Suppressor macrophage (primary cell): ENCODE measurements around the gene PRKCA.
A peak's percentile ranks its signal among the peaks of the same experiment; 100 is the strongest.
"Not testable (repeated sequence)": the region's sequence is repeated elsewhere in the genome, so short reads cannot be mapped to it uniquely, and the experiment has no call there.

Source experiments
- DNase-seq, 4 experiments: peaks; one replicate each; pipeline ENCODE4 v3.0.0-alpha.2; 2020 to 2022

Gene PRKCA

DNA sequence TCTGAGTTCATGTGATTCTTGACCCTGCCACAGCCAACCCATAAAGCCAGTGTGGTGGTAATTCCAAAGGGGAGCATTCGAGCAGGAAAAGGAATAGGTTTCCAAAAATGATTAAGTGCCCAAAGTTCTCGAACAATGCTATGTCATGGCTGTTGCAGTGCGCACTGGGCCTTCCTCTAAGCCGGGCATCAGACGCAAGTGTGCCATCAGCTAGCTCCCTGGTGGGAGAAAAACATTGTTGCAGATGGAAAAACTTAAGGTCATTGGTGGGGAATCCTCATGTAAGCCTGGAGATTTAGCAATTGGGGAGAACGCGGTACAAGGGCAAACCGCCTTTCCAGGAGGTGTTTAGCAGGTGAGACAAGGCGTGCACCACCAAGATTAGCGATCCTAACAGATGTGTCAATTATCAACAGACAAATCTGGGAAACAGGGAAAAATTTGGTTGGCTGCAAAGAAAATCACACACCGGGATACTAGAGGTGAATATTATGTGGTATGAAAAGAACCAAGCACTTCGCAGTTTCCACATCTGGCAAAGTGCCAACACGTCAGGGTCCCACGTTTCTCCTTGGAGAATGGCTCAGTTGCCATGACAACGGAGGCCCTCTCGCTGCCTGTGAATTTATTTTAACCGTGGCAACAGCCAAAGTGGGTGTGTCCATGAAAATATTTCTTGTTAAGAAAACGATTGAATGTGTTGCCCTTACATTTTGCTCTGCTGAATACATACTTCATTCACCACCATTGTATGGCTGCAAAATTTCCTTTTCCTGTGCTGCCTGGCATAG, 414.0 kb downstream of the PRKCA start:
- DNase-seq: no peak

DNA sequence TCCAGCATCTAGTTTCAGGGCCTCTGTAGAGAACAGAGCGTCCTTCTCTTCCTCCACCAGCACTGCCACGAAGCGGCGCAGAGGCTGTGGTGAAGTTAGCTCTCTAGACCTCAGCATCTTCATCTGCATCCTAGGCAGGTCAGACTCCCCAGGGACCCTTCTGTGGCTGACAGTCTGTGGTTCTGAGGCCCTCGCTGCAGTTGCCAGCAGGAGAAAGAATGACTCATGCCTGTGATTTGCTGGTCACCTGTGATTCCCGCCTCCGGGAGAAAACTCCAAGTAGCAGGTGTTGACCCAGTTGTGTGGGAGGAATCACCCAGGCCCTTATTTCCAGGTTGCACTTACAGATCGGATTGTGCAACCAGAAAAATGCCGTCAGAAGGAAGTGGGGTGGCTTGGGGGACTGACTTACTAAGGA, 415.2 kb downstream of the PRKCA start:
- DNase-seq: no peak

DNA sequence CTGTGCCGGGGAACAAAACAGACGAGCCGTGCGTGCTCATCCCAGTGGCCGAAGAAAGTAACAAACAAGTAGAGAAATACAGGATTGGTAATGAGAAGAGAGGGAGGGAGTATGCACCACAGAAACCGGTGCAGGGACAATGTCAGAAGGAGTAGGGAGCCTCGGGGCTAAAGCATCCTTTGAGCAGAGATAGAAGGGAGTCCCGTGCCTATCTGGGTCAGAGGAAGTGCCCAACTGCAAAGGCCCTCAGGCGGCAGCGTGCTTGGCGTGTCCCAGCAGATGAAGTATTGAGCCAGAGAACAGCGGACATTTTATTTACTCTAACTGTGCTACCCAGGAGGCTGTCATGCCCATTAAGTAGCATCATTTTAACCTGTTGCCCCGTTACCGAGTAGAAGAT, 417.6 kb downstream of the PRKCA start:
- DNase-seq: no peak

DNA sequence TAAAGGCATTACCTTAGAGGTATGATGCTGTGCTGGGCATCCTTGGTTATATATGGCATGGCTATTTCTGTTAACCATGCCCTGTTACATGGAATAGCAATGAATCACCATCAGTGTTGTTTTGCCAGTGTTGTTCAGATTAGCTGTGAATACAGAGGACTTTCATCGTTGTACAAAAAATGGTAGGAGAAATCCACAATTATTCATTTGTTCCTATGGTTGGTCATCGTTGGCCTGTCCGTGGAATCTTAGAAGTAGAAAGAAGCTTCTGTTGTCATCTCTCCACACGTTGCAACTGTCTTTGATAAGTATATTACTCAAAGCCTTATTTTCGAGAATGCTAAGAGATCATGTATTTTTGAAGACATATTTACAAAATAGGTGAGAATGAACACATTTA, 418.2 kb downstream of the PRKCA start:
- no peak for DNase-seq

GRCh38 chr17:66722341-66722740, 419.9 kb downstream of the PRKCA start:
- DNase-seq: no peak

- no peak for DNase-seq
Observed at GRCh38 chr17:66724581-66725341, 422.3 kb downstream of the PRKCA start.

DNA sequence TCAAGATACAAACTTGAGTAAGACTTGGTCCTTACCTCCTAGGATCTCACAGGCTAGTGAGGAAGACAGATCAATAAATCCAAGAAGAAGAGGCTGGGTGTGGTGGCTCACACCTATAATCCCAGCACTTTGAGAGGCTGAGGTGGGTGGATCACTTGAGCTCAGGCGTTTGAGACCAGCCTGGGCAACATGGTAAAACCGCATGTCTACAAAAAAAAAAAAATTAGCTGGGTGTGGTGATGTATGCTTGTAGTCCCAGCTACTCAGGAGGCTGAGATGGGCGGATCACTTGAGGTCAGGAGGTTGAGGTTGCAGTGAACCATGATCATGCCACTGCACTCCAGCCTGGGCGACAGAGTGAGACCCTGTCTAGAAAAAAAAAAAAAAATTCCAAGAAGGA, 423.0 kb downstream of the PRKCA start:
- not testable (repeated sequence) for DNase-seq

- DNase-seq: no peak
Observed at GRCh38 chr17:66725956-66726355, 423.5 kb downstream of the PRKCA start.

GRCh38 chr17:66726371-66726770, 424.0 kb downstream of the PRKCA start:
- no peak for DNase-seq

- no peak for DNase-seq
Observed at GRCh38 chr17:66726846-66727245, 424.4 kb downstream of the PRKCA start.

- DNase-seq: peak; percentile 27 to 62 (median 48)
Observed at GRCh38 chr17:66727634-66728570, 425.5 kb downstream of the PRKCA start.

DNA sequence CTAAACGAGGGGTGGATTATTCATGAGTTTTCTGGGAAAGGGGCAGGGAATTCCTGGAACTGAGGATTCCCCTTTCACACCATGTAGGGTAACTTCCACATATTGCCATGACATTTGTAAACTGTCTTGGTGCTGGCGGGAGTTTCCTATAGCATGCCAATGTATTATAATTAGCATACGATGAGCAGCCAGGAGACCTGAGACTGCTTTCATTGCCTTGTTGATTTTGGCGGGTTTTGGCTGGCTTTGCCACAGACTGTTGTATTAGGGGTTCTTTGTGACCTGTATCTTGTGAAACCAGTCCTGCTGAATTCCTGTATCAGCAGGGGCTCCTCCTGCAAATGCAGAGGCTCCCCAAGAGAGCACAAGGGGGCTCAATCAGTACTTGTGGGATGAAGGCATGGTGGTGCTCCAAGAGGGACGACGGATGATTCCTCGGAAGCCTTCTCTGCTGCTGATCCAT, 428.1 kb downstream of the PRKCA start:
- no peak for DNase-seq

DNA sequence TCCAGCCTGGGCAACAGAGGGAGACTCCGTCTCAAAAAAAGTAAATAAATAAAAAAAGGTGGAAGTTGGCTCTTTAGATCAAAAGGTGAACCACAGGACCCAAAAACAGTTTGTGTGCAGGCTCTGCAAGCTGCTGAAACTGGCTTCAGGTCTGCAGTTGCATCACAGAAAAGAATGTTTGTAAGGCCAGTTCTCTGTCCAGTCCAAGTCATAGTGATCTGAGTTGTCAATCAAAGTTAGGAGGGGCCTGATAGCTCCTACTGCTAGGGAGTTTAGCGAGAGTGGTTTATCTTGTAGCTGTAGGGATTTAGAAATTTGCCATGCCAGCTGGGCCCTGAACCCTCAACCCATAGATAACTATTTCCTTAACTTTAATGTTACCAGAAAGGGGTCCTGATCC, 431.3 kb downstream of the PRKCA start:
- no peak for DNase-seq

- no peak for DNase-seq
Observed at GRCh38 chr17:66734186-66734943, 432.0 kb downstream of the PRKCA start.

- peak in 2 of 4 experiments; percentile 5 to 15 for DNase-seq
Observed at GRCh38 chr17:66737524-66737923, 435.1 kb downstream of the PRKCA start.

GRCh38 chr17:66738301-66738700, 435.9 kb downstream of the PRKCA start:
- no peak for DNase-seq

- DNase-seq: no peak
Observed at GRCh38 chr17:66739553-66739952, 437.1 kb downstream of the PRKCA start.

GRCh38 chr17:66740226-66740625, 437.8 kb downstream of the PRKCA start:
- DNase-seq: no peak

- DNase-seq: no peak
Observed at GRCh38 chr17:66743511-66743910, 441.1 kb downstream of the PRKCA start.

GRCh38 chr17:66746736-66747135, 444.3 kb downstream of the PRKCA start:
- no peak for DNase-seq

GRCh38 chr17:66747578-66748275, 445.3 kb downstream of the PRKCA start:
- no peak for DNase-seq
